A549 (cell line): ENCODE measurements around the gene TBCCD1. TPM values are rescaled to one million over a fixed set of nuclear protein-coding genes. Genes with fewer than 3 reads are reported as not detected.

Source experiments
- ATAC-seq, 2 experiments: fragments of 200-7000 bp in 1 of 2; fragments of >200 bp in 1 of 2; cut with Nextera tagmentation in 1 of 2; cut with Tn5 transposase in 1 of 2; 3 replicates each; pipeline versions ENCODE4 v1.8.0 to v1.9.1; 2018 to 2020; ENCODE audit warnings: mild to moderate bottlenecking in 1 of 2, moderate library complexity in 1 of 2
- CTCF ChIA-PET: fragments of 300-600 bp; sonication (Branson Sonifier 250); formaldehyde crosslinking; extraction: SDS; loops from one replicate; lab custom pipeline; 2021; ENCODE audit warnings: antibody characterized with exemption, inconsistent platforms; lab: Yijun Ruan, JAX
- POLR2A ChIA-PET: fragments of 350-600 bp; formaldehyde crosslinking; extraction: SDS; loops from one replicate; lab custom pipeline; 2021; ENCODE audit warnings: antibody characterized with exemption, inconsistent platforms; lab: Yijun Ruan, JAX
- DNase-seq, 2 experiments: peaks; one replicate each; pipeline versions ENCODE4 v3.0.0 to v3.0.0-alpha.2; 2011 to 2016; ENCODE audit warnings: low read depth in 1 of 2, low spot score in 1 of 2
- FAIRE-seq: peaks from 2 replicates; lab custom pipeline; 2011; peaks lifted over from hg19 to GRCh38; lab: Jason Lieb, UNC
- H3K27ac ChIP-seq, 2 experiments: fragments of >200 bp; sonication (Bioruptor Twin); formaldehyde crosslinking; 3 replicates each; pipeline ENCODE4 v1.5.1; 2016 to 2017
- H3K4me1 ChIP-seq: fragments of >200 bp; sonication (Bioruptor Twin); formaldehyde crosslinking; 3 replicates; pipeline ENCODE4 v1.6.1; 2016
- H3K4me2 ChIP-seq: fragments of >200 bp; sonication (Bioruptor Twin); formaldehyde crosslinking; 3 replicates; pipeline ENCODE4 v1.6.1; 2016
- H3K4me3 ChIP-seq: fragments of >200 bp; sonication (Bioruptor Twin); formaldehyde crosslinking; 3 replicates; pipeline ENCODE4 v1.5.1; 2016
- H3K9me3 ChIP-seq: fragments of >200 bp; sonication (Bioruptor Twin); formaldehyde crosslinking; 3 replicates; pipeline ENCODE4 v1.6.1; 2016
- BHLHE40 ChIP-seq: IDR thresholded peaks from 2 replicates; pipeline ENCODE4 v1.6.1; 2012; ENCODE audit warnings: low read depth, low read length, inconsistent platforms
- CHD4 ChIP-seq: fragments of 200-600 bp; sonication (generic); IDR thresholded peaks from 2 replicates; pipeline ENCODE4 v1.6.1; 2016; ENCODE audit warnings: antibody characterized with exemption, mild to moderate bottlenecking, borderline replicate concordance
- EHF ChIP-seq: fragments of 250-450 bp; sonication (Bioruptor Pico); IDR thresholded peaks from 2 replicates; pipeline ENCODE4 v1.5.0; 2020; ENCODE audit warnings: mild to moderate bottlenecking
- FOXS1 ChIP-seq: fragments of 250-450 bp; sonication (Bioruptor Pico); IDR thresholded peaks from 2 replicates; pipeline ENCODE4 v1.5.0; 2020; ENCODE audit warnings: mild to moderate bottlenecking, moderate library complexity
- KDM5A ChIP-seq: fragments of 200-600 bp; sonication (generic); IDR thresholded peaks from 2 replicates; pipeline ENCODE4 v1.6.1; 2016; ENCODE audit warnings: antibody characterized with exemption, mild to moderate bottlenecking
- MAZ ChIP-seq: fragments of 150-350 bp; IDR thresholded peaks from 2 replicates; pipeline ENCODE4 v1.6.1; 2014; ENCODE audit warnings: antibody characterized with exemption, low read depth, low read length, borderline replicate concordance
- MYC ChIP-seq: IDR thresholded peaks from 2 replicates; pipeline ENCODE4 v1.6.1; 2012; ENCODE audit warnings: mild to moderate bottlenecking, inconsistent platforms, low read length, improper control_type of control experiment, borderline replicate concordance
- NFE2L2 ChIP-seq: fragments of 150-350 bp; conservative IDR thresholded peaks from 2 replicates; pipeline ENCODE4 v1.6.1; 2014; ENCODE audit warnings: low read length
- PHF8 ChIP-seq: fragments of 200-600 bp; sonication (generic); IDR thresholded peaks from 2 replicates; pipeline ENCODE4 v1.6.1; 2016; ENCODE audit warnings: low read depth, mild to moderate bottlenecking, antibody characterized with exemption, moderate library complexity, borderline replicate concordance
- POLR2A ChIP-seq: IDR thresholded peaks from 2 replicates; pipeline ENCODE4 v1.6.1; 2012; ENCODE audit warnings: mild to moderate bottlenecking, low read length
- RARB ChIP-seq: fragments of 250-450 bp; sonication (Bioruptor Pico); IDR thresholded peaks from 2 replicates; pipeline ENCODE4 v1.8.0; 2021; ENCODE audit warnings: mild to moderate bottlenecking, moderate library complexity
- RNF2 ChIP-seq: fragments of 200-600 bp; sonication (generic); IDR thresholded peaks from 2 replicates; pipeline ENCODE4 v1.6.1; 2016; ENCODE audit warnings: low read depth, mild to moderate bottlenecking, antibody characterized with exemption, moderate library complexity, borderline replicate concordance
- SMC3 ChIP-seq: fragments of >200 bp; sonication (Bioruptor Twin); formaldehyde crosslinking; IDR thresholded peaks from 3 replicates; pipeline ENCODE4 v1.6.1; 2018; ENCODE audit warnings: inconsistent platforms
- SREBF2 ChIP-seq: fragments of 450-650 bp; IDR thresholded peaks from 2 replicates; pipeline ENCODE4 v1.6.1; 2014; ENCODE audit warnings: mild to moderate bottlenecking, moderate library complexity
- TFCP2L1 ChIP-seq: fragments of 250-450 bp; sonication (Bioruptor Pico); IDR thresholded peaks from 2 replicates; pipeline ENCODE4 v1.5.0; 2021; ENCODE audit warnings: mild to moderate bottlenecking
- ZNF302 ChIP-seq: fragments of 250-450 bp; sonication (Bioruptor Pico); IDR thresholded peaks from 2 replicates; pipeline ENCODE4 v1.9.0; 2021; ENCODE audit warnings: inconsistent platforms, mild to moderate bottlenecking, moderate library complexity
- WGBS: methylation state at CpG from one replicate; pipeline ENCODE4 v1.1.6; 2017; ENCODE audit errors: missing lambda C conversion rate; 5-methylcytosine and 5-hydroxymethylcytosine counted together
- polyA plus RNA-seq, 4 experiments: library from polyadenylated mRNA; depleted of rRNA in 3 of 4; stranded (reverse); fragments of >200 nt; fragmentation: RNase III in 1 of 4; extraction: RNeasy Plus Mini Kit Qiagen cat#74134 plus additional on column Dnase treatment in 1 of 4; gene quantifications; 2 replicates in 3 of 4; 3 replicates in 1 of 4; pipeline ENCODE4 v1.2.3, GENCODE V29; 2011 to 2017
- TF ChIP-seq, protein P1 (sequence below): fragments of 250-450 bp; sonication (Bioruptor Pico); IDR thresholded peaks from 2 replicates; pipeline ENCODE4 v1.5.0; 2020; ENCODE audit warnings: low read depth, mild to moderate bottlenecking, moderate library complexity
- TF ChIP-seq, protein P2 (sequence below): fragments of >200 bp; sonication (Bioruptor Twin); formaldehyde crosslinking; IDR thresholded peaks from 3 replicates; pipeline ENCODE4 v1.6.1; 2016
- TF ChIP-seq, protein P3 (sequence below): fragments of 450-650 bp; IDR thresholded peaks from 2 replicates; pipeline ENCODE4 v1.6.1; 2014; ENCODE audit warnings: antibody characterized with exemption
- TF ChIP-seq, protein P4 (sequence below): IDR thresholded peaks from 2 replicates; pipeline ENCODE4 v1.6.1; 2012
- TF ChIP-seq, protein P5 (sequence below): fragments of 200-600 bp; sonication (generic); IDR thresholded peaks from 2 replicates; pipeline ENCODE4 v1.6.1; 2016; ENCODE audit warnings: antibody characterized with exemption, mild to moderate bottlenecking, moderate library complexity
- TF ChIP-seq, protein P6 (sequence below): fragments of >200 bp; sonication (Bioruptor Twin); formaldehyde crosslinking; IDR thresholded peaks from 3 replicates; pipeline ENCODE4 v1.5.1; 2016
- TF ChIP-seq, protein P7 (sequence below): IDR thresholded peaks from 2 replicates; pipeline ENCODE4 v1.6.1; 2012

TBCCD1 gene
- polyA plus RNA-seq, 2 of the 4 experiments (the other 2 are of a cell fraction) = 5.8 to 11.4 TPM

DNA sequence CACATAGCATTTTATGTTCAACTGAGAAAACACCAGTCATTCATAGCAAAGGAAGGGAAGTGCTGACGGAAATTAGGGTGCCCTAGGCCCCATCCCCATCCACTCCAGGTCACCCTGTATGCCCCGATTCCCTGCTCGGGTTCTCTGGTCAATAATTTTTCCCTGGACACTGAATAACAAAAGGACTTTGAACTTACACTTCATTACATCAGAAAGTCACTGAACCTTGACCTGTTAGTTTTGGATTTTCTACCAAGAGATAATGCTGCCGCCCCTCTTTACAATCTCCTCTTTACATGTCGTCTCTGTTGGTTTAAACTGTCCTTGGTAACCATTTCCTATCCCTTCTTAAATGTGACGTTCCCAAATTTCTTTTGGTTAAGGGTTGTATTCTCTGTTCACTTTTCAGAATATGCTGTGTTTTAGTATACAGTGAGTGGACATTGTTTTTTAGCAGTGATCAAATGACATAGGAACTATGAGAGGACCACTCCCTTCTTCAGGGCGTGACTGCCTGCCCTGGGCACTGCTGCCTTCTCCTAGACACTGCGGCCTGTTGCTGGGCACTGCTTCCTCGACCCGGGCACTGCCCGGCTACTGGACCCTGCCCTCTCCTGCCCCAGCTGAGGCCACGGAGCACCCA is 32.1 kb upstream of the TBCCD1 start:
- POLR2A ChIA-PET = no interaction called here
- CTCF ChIA-PET = interaction anchor here (1.0 to 2.6 kb wide), 3 partner anchors 8 to 16 kb away, joined by 3 to 10 read pairs (median 6); no protein-coding TSS in a partner anchor
- Histone ChIP-seq H3K27ac (peak overlapping the region in 1 of 2 experiments; percentile 70; a peak in 4 of 6 replicates), H3K9me3 (no peaks in the 10 kb centered on the region), H3K4me2 (peak overlapping the region; percentile 30; the same call in 1 of the 3 replicates), H3K4me1 (peaks cover 17% of the 10 kb centered on the region; the same call in 2 of the 3 replicates), H3K4me3 (no peak overlapping the region)
- no peak for ATAC-seq
- TF ChIP-seq RNF2 (no peak), CHD4 (no peak), SMC3 (no peak), ZNF302 (CRISPR knock-in tag) (no peak), POLR2A (no peak), MAZ (no peak), MYC (no peak), NFE2L2 (no peak), KDM5A (no peak), PHF8 (no peak), SREBF2 (no peak), RARB (no peak), EHF (CRISPR knock-in tag) (no peak), BHLHE40 (no peak)
- TF ChIP-seq, protein P1, sequence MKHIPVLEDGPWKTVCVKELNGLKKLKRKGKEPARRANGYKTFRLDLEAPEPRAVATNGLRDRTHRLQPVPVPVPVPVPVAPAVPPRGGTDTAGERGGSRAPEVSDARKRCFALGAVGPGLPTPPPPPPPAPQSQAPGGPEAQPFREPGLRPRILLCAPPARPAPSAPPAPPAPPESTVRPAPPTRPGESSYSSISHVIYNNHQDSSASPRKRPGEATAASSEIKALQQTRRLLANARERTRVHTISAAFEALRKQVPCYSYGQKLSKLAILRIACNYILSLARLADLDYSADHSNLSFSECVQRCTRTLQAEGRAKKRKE (CRISPR knock-in tag) = no peak
- TF ChIP-seq, protein P2, sequence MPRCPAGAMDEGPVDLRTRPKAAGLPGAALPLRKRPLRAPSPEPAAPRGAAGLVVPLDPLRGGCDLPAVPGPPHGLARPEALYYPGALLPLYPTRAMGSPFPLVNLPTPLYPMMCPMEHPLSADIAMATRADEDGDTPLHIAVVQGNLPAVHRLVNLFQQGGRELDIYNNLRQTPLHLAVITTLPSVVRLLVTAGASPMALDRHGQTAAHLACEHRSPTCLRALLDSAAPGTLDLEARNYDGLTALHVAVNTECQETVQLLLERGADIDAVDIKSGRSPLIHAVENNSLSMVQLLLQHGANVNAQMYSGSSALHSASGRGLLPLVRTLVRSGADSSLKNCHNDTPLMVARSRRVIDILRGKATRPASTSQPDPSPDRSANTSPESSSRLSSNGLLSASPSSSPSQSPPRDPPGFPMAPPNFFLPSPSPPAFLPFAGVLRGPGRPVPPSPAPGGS = no peak
- TF ChIP-seq, protein P3, sequence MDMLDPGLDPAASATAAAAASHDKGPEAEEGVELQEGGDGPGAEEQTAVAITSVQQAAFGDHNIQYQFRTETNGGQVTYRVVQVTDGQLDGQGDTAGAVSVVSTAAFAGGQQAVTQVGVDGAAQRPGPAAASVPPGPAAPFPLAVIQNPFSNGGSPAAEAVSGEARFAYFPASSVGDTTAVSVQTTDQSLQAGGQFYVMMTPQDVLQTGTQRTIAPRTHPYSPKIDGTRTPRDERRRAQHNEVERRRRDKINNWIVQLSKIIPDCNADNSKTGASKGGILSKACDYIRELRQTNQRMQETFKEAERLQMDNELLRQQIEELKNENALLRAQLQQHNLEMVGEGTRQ = no peak
- TF ChIP-seq, protein P4, sequence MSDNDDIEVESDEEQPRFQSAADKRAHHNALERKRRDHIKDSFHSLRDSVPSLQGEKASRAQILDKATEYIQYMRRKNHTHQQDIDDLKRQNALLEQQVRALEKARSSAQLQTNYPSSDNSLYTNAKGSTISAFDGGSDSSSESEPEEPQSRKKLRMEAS = no peak
- FAIRE-seq = no peak
- DNase-seq = no peak
- 72% methylated on average over 11 of the region's 12 CpGs for WGBS

DNA sequence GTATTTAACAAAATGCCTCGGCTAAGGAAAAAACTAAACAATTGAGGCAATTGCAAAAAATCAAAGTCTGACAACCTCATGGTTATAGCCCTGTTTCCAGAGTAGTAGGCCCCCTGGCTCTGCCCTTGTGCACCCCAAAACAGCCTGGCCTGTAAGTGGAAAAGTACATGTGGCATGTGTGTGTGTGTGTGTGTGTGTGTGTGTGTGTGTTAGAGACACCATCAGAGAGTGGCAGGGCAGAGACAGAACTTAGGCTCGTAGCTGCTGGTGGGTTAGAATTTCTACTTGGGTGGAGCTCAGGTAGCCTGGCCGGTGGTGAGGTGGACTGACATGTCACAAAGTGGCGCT is 31.6 kb upstream of the TBCCD1 start:
- peak overlapping the region in 1 of 2 experiments; percentile 70; a peak in 4 of 6 replicates for H3K27ac ChIP-seq
- WGBS = 80% methylated on average over 4 of the region's 4 CpGs
- no peak for TF ChIP-seq CHD4
- no peak for TF ChIP-seq FOXS1 (CRISPR knock-in tag)
- FAIRE-seq = no peak
- ChIA-PET POLR2A (no interaction called here), CTCF (interaction anchor here (2.1 to 2.6 kb wide), 3 partner anchors 11 to 18 kb away, joined by 6 to 14 read pairs (median 10); no protein-coding TSS in a partner anchor)
- H3K4me1 ChIP-seq = peaks cover 17% of the 10 kb centered on the region; the same call in 2 of the 3 replicates
- no peak overlapping the region for H3K4me3 ChIP-seq
- ATAC-seq = no peak
- no peaks in the 10 kb centered on the region for H3K9me3 ChIP-seq
- no peak for DNase-seq
- peak overlapping the region; percentile 30; the same call in 1 of the 3 replicates for H3K4me2 ChIP-seq

DNA sequence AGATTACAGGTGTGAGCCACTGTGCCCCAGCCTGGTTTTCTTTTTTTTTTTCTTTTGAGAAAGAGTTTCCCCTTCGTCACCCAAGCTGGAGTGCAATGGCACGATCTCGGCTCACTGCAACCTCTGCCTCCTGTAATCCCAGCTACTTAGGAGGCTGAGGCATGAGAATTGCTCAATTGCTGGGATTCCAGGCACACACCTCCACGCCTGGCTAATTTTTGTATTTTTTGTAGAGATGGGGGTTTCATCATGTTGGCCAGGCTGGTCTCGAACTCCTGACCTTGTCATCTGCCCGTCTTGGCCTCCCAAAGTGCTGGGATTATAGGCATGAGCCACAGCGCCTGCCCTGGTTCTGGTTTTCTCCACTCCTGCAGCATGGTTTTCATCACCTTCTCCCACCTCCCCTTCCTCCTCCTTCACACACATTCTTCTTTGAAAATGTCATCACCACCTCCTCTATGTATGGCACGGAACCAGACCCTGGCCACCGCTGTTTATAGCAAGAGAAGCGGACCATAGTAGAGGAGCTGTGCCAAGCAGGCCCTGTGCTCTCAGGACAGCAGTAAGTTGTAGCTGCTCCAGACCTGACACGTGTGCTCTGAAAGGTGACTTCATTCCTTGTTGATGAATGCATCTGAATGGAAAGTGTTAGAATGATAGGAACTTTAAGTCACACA is 31.1 kb upstream of the TBCCD1 start:
- Histone ChIP-seq H3K4me2 (0 out of 3 replicates have a peak overlapping the region, but pooled peaks have one; percentile 3), H3K4me3 (no peak overlapping the region), H3K9me3 (no peaks in the 10 kb centered on the region), H3K4me1 (peaks cover 17% of the 10 kb centered on the region; the same call in 2 of the 3 replicates), H3K27ac (peak overlapping the region in 1 of 2 experiments; percentile 70; a peak in 3 of 6 replicates)
- ChIA-PET CTCF (interaction anchor here (2.1 to 2.6 kb wide), 2 partner anchors 12 to 19 kb away, joined by 6 to 14 read pairs; no protein-coding TSS in a partner anchor), POLR2A (no interaction called here)
- ATAC-seq = no peak
- 75% methylated on average over 11 of the region's 11 CpGs for WGBS
- FAIRE-seq = no peak
- DNase-seq = no peak
- TF ChIP-seq, protein P5, sequence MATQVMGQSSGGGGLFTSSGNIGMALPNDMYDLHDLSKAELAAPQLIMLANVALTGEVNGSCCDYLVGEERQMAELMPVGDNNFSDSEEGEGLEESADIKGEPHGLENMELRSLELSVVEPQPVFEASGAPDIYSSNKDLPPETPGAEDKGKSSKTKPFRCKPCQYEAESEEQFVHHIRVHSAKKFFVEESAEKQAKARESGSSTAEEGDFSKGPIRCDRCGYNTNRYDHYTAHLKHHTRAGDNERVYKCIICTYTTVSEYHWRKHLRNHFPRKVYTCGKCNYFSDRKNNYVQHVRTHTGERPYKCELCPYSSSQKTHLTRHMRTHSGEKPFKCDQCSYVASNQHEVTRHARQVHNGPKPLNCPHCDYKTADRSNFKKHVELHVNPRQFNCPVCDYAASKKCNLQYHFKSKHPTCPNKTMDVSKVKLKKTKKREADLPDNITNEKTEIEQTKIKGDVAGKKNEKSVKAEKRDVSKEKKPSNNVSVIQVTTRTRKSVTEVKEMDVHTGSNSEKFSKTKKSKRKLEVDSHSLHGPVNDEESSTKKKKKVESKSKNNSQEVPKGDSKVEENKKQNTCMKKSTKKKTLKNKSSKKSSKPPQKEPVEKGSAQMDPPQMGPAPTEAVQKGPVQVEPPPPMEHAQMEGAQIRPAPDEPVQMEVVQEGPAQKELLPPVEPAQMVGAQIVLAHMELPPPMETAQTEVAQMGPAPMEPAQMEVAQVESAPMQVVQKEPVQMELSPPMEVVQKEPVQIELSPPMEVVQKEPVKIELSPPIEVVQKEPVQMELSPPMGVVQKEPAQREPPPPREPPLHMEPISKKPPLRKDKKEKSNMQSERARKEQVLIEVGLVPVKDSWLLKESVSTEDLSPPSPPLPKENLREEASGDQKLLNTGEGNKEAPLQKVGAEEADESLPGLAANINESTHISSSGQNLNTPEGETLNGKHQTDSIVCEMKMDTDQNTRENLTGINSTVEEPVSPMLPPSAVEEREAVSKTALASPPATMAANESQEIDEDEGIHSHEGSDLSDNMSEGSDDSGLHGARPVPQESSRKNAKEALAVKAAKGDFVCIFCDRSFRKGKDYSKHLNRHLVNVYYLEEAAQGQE = no peak
- TF ChIP-seq TFCP2L1 (no peak), EHF (CRISPR knock-in tag) (no peak), RARB (no peak)
- TF ChIP-seq, protein P6, sequence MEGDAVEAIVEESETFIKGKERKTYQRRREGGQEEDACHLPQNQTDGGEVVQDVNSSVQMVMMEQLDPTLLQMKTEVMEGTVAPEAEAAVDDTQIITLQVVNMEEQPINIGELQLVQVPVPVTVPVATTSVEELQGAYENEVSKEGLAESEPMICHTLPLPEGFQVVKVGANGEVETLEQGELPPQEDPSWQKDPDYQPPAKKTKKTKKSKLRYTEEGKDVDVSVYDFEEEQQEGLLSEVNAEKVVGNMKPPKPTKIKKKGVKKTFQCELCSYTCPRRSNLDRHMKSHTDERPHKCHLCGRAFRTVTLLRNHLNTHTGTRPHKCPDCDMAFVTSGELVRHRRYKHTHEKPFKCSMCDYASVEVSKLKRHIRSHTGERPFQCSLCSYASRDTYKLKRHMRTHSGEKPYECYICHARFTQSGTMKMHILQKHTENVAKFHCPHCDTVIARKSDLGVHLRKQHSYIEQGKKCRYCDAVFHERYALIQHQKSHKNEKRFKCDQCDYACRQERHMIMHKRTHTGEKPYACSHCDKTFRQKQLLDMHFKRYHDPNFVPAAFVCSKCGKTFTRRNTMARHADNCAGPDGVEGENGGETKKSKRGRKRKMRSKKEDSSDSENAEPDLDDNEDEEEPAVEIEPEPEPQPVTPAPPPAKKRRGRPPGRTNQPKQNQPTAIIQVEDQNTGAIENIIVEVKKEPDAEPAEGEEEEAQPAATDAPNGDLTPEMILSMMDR = no peak
- TF ChIP-seq, protein P7, sequence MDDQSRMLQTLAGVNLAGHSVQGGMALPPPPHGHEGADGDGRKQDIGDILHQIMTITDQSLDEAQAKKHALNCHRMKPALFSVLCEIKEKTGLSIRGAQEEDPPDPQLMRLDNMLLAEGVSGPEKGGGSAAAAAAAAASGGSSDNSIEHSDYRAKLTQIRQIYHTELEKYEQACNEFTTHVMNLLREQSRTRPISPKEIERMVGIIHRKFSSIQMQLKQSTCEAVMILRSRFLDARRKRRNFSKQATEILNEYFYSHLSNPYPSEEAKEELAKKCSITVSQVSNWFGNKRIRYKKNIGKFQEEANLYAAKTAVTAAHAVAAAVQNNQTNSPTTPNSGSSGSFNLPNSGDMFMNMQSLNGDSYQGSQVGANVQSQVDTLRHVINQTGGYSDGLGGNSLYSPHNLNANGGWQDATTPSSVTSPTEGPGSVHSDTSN = no peak
